GM12878 (cell line): Measurements from ENCODE around the gene THSD8. TPM values are rescaled to one million over a fixed set of nuclear protein-coding genes. Genes with fewer than 3 reads are reported as not detected.

Source experiments
- ASH2L ChIP-seq: fragments of 300-600, 200-600 bp; sonication (generic); IDR thresholded peaks from 2 replicates; pipeline ENCODE4 v1.6.1; 2017; ENCODE audit warnings: low read depth, mild to moderate bottlenecking, borderline replicate concordance
- BRCA1 ChIP-seq: IDR thresholded peaks from 2 replicates; pipeline ENCODE4 v1.6.1; 2011; ENCODE audit warnings: low read depth, low read length, improper control_type of control experiment
- CHD2 ChIP-seq: IDR thresholded peaks from 2 replicates; pipeline ENCODE4 v1.6.1; 2011; ENCODE audit warnings: low read depth, low read length, improper control_type of control experiment, borderline replicate concordance
- DPF2 ChIP-seq: fragments of 450-650 bp; IDR thresholded peaks from 2 replicates; pipeline ENCODE4 v1.6.1; 2017; ENCODE audit warnings: mild to moderate bottlenecking
- EGR1 ChIP-seq, 2 experiments: IDR thresholded peaks; 1 replicate in 1 of 2; 2 replicates in 1 of 2; pipeline ENCODE4 v1.6.1; 2011 to 2012; ENCODE audit warnings: low read depth in 2 of 2, low read length in 2 of 2, borderline replicate concordance in 1 of 2, mild to moderate bottlenecking in 1 of 2, moderate library complexity in 1 of 2
- EP300 ChIP-seq, 2 experiments: fragments of 150-350 bp in 1 of 2; IDR thresholded peaks; 2 replicates each; pipeline ENCODE4 v1.6.1; 2011 to 2012; ENCODE audit warnings: low read depth in 2 of 2, low read length in 2 of 2, borderline replicate concordance in 1 of 2, improper control_type of control experiment in 1 of 2, inconsistent platforms in 1 of 2; ENCODE audit not compliant: control insufficient read depth in 1 of 2
- GATAD2B ChIP-seq: fragments of 450-650 bp; conservative IDR thresholded peaks from 2 replicates; pipeline ENCODE4 v1.6.1; 2017; ENCODE audit warnings: low read depth, mild to moderate bottlenecking, moderate library complexity
- HCFC1 ChIP-seq: fragments of 150-350 bp; IDR thresholded peaks from 2 replicates; pipeline ENCODE4 v1.6.1; 2014; ENCODE audit warnings: low read length
- IKZF1 ChIP-seq: fragments of 450-650 bp; conservative IDR thresholded peaks from 2 replicates; pipeline ENCODE4 v1.6.1; 2017; ENCODE audit warnings: antibody characterized with exemption, mild to moderate bottlenecking
- NFYB ChIP-seq: IDR thresholded peaks from 2 replicates; pipeline ENCODE4 v1.6.1; 2011; ENCODE audit warnings: low read depth, mild to moderate bottlenecking, low read length, improper control_type of control experiment, moderate library complexity; ENCODE audit not compliant: insufficient read depth
- NR2C1 ChIP-seq: fragments of 450-650 bp; IDR thresholded peaks from 2 replicates; pipeline ENCODE4 v1.6.1; 2017; ENCODE audit warnings: antibody characterized with exemption, mild to moderate bottlenecking, moderate library complexity
- NR2F1 ChIP-seq: fragments of 450-650 bp; conservative IDR thresholded peaks from 2 replicates; pipeline ENCODE4 v1.6.1; 2017; ENCODE audit warnings: mild to moderate bottlenecking
- PML ChIP-seq: IDR thresholded peaks from 2 replicates; pipeline ENCODE4 v1.6.1; 2012; ENCODE audit warnings: low read length, inconsistent platforms
- POLR2AphosphoS2 ChIP-seq: IDR thresholded peaks from 2 replicates; pipeline ENCODE4 v1.6.1; 2011; ENCODE audit warnings: low read depth, mild to moderate bottlenecking, low read length, improper control_type of control experiment, moderate library complexity
- POU2F2 ChIP-seq: IDR thresholded peaks from 3 replicates; pipeline ENCODE4 v1.6.1; 2011; ENCODE audit warnings: low read depth, mild to moderate bottlenecking, low read length, borderline replicate concordance
- RB1 ChIP-seq: fragments of 450-650 bp; formaldehyde crosslinking; IDR thresholded peaks from 2 replicates; pipeline ENCODE4 v1.6.1; 2017; ENCODE audit warnings: mild to moderate bottlenecking, borderline replicate concordance
- RCOR1 ChIP-seq: conservative IDR thresholded peaks from 2 replicates; pipeline ENCODE4 v1.6.1; 2012; ENCODE audit warnings: low read depth, low read length, improper control_type of control experiment
- SMAD5 ChIP-seq: IDR thresholded peaks from 2 replicates; pipeline ENCODE4 v1.6.1; 2016; ENCODE audit warnings: antibody characterized with exemption, low read depth
- STAT1 ChIP-seq: fragments of 450-650 bp; conservative IDR thresholded peaks from 2 replicates; pipeline ENCODE4 v1.6.1; 2014; ENCODE audit warnings: antibody characterized with exemption, mild to moderate bottlenecking
- SUZ12 ChIP-seq: fragments of 200-600 bp; sonication (generic); IDR thresholded peaks from one replicate; pipeline ENCODE4 v1.6.1; 2018; ENCODE audit warnings: antibody characterized with exemption, mild to moderate bottlenecking; ENCODE audit not compliant: unreplicated experiment
- YY1 ChIP-seq: IDR thresholded peaks from 2 replicates; pipeline ENCODE4 v1.6.1; 2011; ENCODE audit warnings: low read depth, mild to moderate bottlenecking, low read length
- polyA plus RNA-seq, 11 experiments: library from polyadenylated mRNA; depleted of rRNA in 4 of 11; unstranded in 6 of 11; stranded (reverse) in 5 of 11; fragments of >200 nt; fragmentation: Nextera tagmentation in 4 of 11; fragmentation: Illumina TruSeq in 1 of 11; extraction: Ambion mirVana in 4 of 11; extraction: Trizol in 1 of 11; gene quantifications; 1 replicate in 1 of 11; 2 replicates in 10 of 11; pipeline versions ENCODE4 v1.2.1 to v1.2.3, GENCODE V29; 2011 to 2016; ENCODE audit warnings: inconsistent platforms in 2 of 11, missing spikeins in 2 of 11, low read depth in 1 of 11
- total RNA-seq, 4 experiments: library from RNA; depleted of rRNA in 3 of 4; stranded (reverse); fragments of >200 nt in 3 of 4; fragmentation: Illumina TruSeq in 1 of 4; extraction: Trizol in 1 of 4; gene quantifications; 2 replicates each; pipeline versions ENCODE4 v1.2.1 to v1.2.3, GENCODE V29; 2013 to 2021
- TF ChIP-seq, protein P1 (sequence below): fragments of 450-650 bp; conservative IDR thresholded peaks from 2 replicates; pipeline ENCODE4 v1.6.1; 2017; ENCODE audit warnings: mild to moderate bottlenecking, moderate library complexity

Gene THSD8
- total and polyA plus RNA-seq, 10 of the 15 experiments (the other 5 are each of a cell fraction or from before 2014, with no cell fraction given) = 0.24 to 32.3 (median 21.3) TPM; not detected in 2

DNA sequence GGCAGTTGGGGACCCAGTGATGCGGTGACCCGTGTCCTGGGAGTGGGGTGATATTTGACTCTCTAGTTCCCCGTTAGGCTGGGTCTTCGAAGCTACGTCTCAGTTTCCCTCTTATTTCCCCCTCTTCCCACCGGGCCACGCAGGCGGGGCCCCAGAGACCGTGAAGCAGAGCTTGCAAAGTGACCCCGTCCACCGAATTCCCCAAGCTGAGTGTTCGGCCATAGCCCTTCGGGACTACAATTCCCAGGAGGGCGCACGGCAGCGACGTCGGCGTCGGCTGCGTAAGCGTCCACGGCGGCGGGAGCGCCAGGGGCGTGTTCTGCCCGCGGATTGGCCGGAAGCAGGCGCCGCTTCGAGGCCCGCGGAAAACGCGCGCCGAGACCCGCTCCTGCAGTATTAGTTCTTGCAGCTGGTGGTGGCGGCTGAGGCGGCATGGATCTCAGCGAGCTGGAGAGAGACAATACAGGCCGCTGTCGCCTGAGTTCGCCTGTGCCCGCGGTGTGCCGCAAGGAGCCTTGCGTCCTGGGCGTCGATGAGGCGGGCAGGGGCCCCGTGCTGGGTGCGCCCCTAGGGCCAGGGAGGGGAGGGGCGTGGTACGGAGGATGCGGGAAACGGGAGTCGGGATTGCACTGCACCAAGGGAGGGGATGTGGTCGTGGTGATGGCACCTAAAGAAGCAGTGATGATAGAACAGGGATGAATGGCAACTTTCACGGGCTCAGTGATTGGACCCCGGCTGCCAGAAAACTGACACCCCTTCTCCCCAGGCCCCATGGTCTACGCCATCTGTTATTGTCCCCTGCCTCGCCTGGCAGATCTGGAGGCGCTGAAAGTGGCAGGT lies 4.6 kb downstream of the THSD8 start, which contains the start of gene RNASEH2A (continued):
- TF ChIP-seq YY1 = peak; percentile 96
- TF ChIP-seq RB1 = peak; percentile 95; the same call in 1 of the 2 replicates
- peak; percentile 94 for TF ChIP-seq NR2F1
- TF ChIP-seq EGR1 (IDR thresholded peaks at IDR 0.05; ENCODE audit: borderline replicate concordance in 1 of 2, low read depth in 2 of 2, low read length in 2 of 2) = peak; percentile 65 to 100; a peak in 2 of 3 replicates
- peak; percentile 24; the same call in 1 of the 3 replicates for TF ChIP-seq POU2F2
- no peak for TF ChIP-seq RCOR1
- TF ChIP-seq HCFC1 = peak; percentile 96
- TF ChIP-seq ASH2L = no peak
- TF ChIP-seq BRCA1 = no peak
- no peak for TF ChIP-seq POLR2AphosphoS2
- peak; percentile 94 for TF ChIP-seq IKZF1
- TF ChIP-seq, protein P1, sequence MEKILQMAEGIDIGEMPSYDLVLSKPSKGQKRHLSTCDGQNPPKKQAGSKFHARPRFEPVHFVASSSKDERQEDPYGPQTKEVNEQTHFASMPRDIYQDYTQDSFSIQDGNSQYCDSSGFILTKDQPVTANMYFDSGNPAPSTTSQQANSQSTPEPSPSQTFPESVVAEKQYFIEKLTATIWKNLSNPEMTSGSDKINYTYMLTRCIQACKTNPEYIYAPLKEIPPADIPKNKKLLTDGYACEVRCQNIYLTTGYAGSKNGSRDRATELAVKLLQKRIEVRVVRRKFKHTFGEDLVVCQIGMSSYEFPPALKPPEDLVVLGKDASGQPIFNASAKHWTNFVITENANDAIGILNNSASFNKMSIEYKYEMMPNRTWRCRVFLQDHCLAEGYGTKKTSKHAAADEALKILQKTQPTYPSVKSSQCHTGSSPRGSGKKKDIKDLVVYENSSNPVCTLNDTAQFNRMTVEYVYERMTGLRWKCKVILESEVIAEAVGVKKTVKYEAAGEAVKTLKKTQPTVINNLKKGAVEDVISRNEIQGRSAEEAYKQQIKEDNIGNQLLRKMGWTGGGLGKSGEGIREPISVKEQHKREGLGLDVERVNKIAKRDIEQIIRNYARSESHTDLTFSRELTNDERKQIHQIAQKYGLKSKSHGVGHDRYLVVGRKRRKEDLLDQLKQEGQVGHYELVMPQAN = peak; percentile 99
- no peak for TF ChIP-seq STAT1
- peak; percentile 43; the same call in 1 of the 2 replicates for TF ChIP-seq DPF2
- no peak for TF ChIP-seq SUZ12
- no peak; the same call in 1 of the 2 replicates for TF ChIP-seq GATAD2B
- TF ChIP-seq PML = no peak
- peak; percentile 52; the same call in 1 of the 2 replicates for TF ChIP-seq CHD2
- no peak for TF ChIP-seq EP300 (IDR thresholded peaks at IDR 0.05; ENCODE audit: borderline replicate concordance in 1 of 2, control insufficient read depth in 1 of 2, low read depth in 2 of 2, low read length in 2 of 2)
- TF ChIP-seq NR2C1 = peak; percentile 44; the same call in 1 of the 2 replicates
- no peak for TF ChIP-seq SMAD5
- no peak for TF ChIP-seq NFYB
